Stimulated activated naive CD8-positive, alpha-beta T cell treated with anti-CD3 and anti-CD28 coated beads, Interleukin-15, amount 100 ng/mL, for 72 hours (primary cell): Measurements from ENCODE around the gene CENPF.
"Not testable (repeated sequence)": the region's sequence is repeated elsewhere in the genome, so short reads cannot be mapped to it uniquely, and the experiment has no call there.

Source experiments
- ATAC-seq: fragments of 150-1000 bp; cut with Tn5 transposase; 2 replicates; pipeline ENCODE4 v1.10.0; 2021; ENCODE audit warnings: mild to moderate bottlenecking, moderate library complexity
- DNase-seq, 2 donors: peaks; one replicate each; pipeline ENCODE4 v3.0.0; 2021 to 2022
- H3K27ac Mint-ChIP-seq, 2 donors: one replicate each; pipeline ENCODE4 v1.8.0; 2022; ENCODE audit warnings: mild to moderate bottlenecking in 2 of 2, mixed read lengths in 2 of 2, moderate library complexity in 2 of 2
- H3K27me3 Mint-ChIP-seq: one replicate; pipeline ENCODE4 v1.8.0; 2022; ENCODE audit warnings: mixed read lengths
- H3K4me1 Mint-ChIP-seq: one replicate; pipeline ENCODE4 v1.8.0; 2022; ENCODE audit warnings: mild to moderate bottlenecking, mixed read lengths
- H3K4me3 Mint-ChIP-seq, 2 donors: one replicate each; pipeline ENCODE4 v1.8.0; 2022; ENCODE audit warnings: mild to moderate bottlenecking in 2 of 2, mixed read lengths in 2 of 2, moderate library complexity in 1 of 2
- H3K9me3 Mint-ChIP-seq, 2 donors: one replicate each; pipeline ENCODE4 v1.8.0; 2022; ENCODE audit warnings: mixed read lengths in 2 of 2

Gene CENPF

GRCh38 chr1:214657299-214657698, 54.3 kb downstream of the CENPF start:
- no peaks in the 10 kb centered on the region for H3K4me1 Mint-ChIP-seq
- no peaks in the 10 kb centered on the region for H3K27me3 Mint-ChIP-seq
- no peaks in the 10 kb centered on the region for H3K9me3 Mint-ChIP-seq
- H3K27ac Mint-ChIP-seq, result no peak overlapping the region
- no peak for ATAC-seq
- DNase-seq, result no peak
- no peak overlapping the region for H3K4me3 Mint-ChIP-seq

- Mint-ChIP-seq H3K27me3 (no peaks in the 10 kb centered on the region), H3K27ac (no peak overlapping the region), H3K4me3 (no peak overlapping the region), H3K4me1 (no peaks in the 10 kb centered on the region), H3K9me3 (no peaks in the 10 kb centered on the region)
- no peak for DNase-seq
- ATAC-seq, result no peak
Measured at GRCh38 chr1:214658175-214658574, 55.2 kb downstream of the CENPF start.

GRCh38 chr1:214658785-214659184, 55.8 kb downstream of the CENPF start:
- DNase-seq (no peak), ATAC-seq (no peak)
- Mint-ChIP-seq H3K27me3 (no peaks in the 10 kb centered on the region), H3K4me1 (no peaks in the 10 kb centered on the region), H3K9me3 (no peaks in the 10 kb centered on the region), H3K4me3 (no peak overlapping the region), H3K27ac (peak overlapping the region in 1 of 2 donors; percentile 88)

GRCh38 chr1:214660190-214660589, 57.2 kb downstream of the CENPF start:
- H3K27ac Mint-ChIP-seq, result no peak overlapping the region
- H3K4me1 Mint-ChIP-seq, result no peaks in the 10 kb centered on the region
- DNase-seq, result no peak
- H3K9me3 Mint-ChIP-seq, result no peaks in the 10 kb centered on the region
- H3K4me3 Mint-ChIP-seq, result no peak overlapping the region
- no peaks in the 10 kb centered on the region for H3K27me3 Mint-ChIP-seq
- no peak for ATAC-seq

- H3K27ac Mint-ChIP-seq, result no peak overlapping the region
- no peaks in the 10 kb centered on the region for H3K27me3 Mint-ChIP-seq
- ATAC-seq, result no peak
- H3K9me3 Mint-ChIP-seq, result no peaks in the 10 kb centered on the region
- no peak for DNase-seq
- H3K4me1 Mint-ChIP-seq, result no peaks in the 10 kb centered on the region
- H3K4me3 Mint-ChIP-seq, result no peak overlapping the region
Measured at GRCh38 chr1:214660900-214661299, 57.9 kb downstream of the CENPF start.

GRCh38 chr1:214662223-214662785, 59.3 kb downstream of the CENPF start:
- Mint-ChIP-seq H3K27me3 (no peaks in the 10 kb centered on the region), H3K27ac (no peak overlapping the region), H3K4me1 (no peaks in the 10 kb centered on the region), H3K9me3 (no peaks in the 10 kb centered on the region), H3K4me3 (no peak overlapping the region)
- DNase-seq (no peak), ATAC-seq (no peak)

- H3K4me3 Mint-ChIP-seq, result no peak overlapping the region
- no peaks in the 10 kb centered on the region for H3K4me1 Mint-ChIP-seq
- no peaks in the 10 kb centered on the region for H3K9me3 Mint-ChIP-seq
- peak overlapping the region in 1 of 2 donors; percentile 88 for H3K27ac Mint-ChIP-seq
- H3K27me3 Mint-ChIP-seq, result no peaks in the 10 kb centered on the region
- DNase-seq (no peak), ATAC-seq (no peak)
Measured at GRCh38 chr1:214664651-214665433, 61.8 kb downstream of the CENPF start.

GRCh38 chr1:214665606-214666110, 62.7 kb downstream of the CENPF start:
- Mint-ChIP-seq H3K9me3 (no peaks in the 10 kb centered on the region), H3K27me3 (no peaks in the 10 kb centered on the region), H3K4me3 (no peak overlapping the region), H3K27ac (no peak overlapping the region), H3K4me1 (no peaks in the 10 kb centered on the region)
- ATAC-seq (no peak), DNase-seq (no peak)

- no peak for ATAC-seq
Measured at GRCh38 chr1:214666674-214667073, 63.7 kb downstream of the CENPF start.

GRCh38 chr1:214670098-214670497, 67.1 kb downstream of the CENPF start:
- peaks cover 5 to 17% of the 10 kb centered on the region in 2 donors for H3K9me3 Mint-ChIP-seq
- H3K27me3 Mint-ChIP-seq, result peaks cover 6% of the 10 kb centered on the region
- no peak overlapping the region for H3K4me3 Mint-ChIP-seq
- DNase-seq (no peak), ATAC-seq (no peak)
- no peak overlapping the region for H3K27ac Mint-ChIP-seq
- H3K4me1 Mint-ChIP-seq, result no peaks in the 10 kb centered on the region

More at GRCh38 chr1:214666674-214667073, 63.7 kb downstream of the CENPF start:
- no peaks in the 10 kb centered on the region for H3K27me3 Mint-ChIP-seq
- no peak for DNase-seq
- H3K4me1 Mint-ChIP-seq, result no peaks in the 10 kb centered on the region
- H3K27ac Mint-ChIP-seq, result no peak overlapping the region
- no peaks in the 10 kb centered on the region for H3K9me3 Mint-ChIP-seq
- H3K4me3 Mint-ChIP-seq, result no peak overlapping the region

- not testable (repeated sequence) for H3K27ac Mint-ChIP-seq, ATAC-seq, DNase-seq, H3K4me1 Mint-ChIP-seq, H3K27me3 Mint-ChIP-seq
- Mint-ChIP-seq H3K9me3 (peaks cover 5 to 17% of the 10 kb centered on the region in 2 donors), H3K4me3 (peak overlapping the region in 1 of 2 donors; percentile 56)
Measured at GRCh38 chr1:214673029-214673428, 70.0 kb downstream of the CENPF start.

GRCh38 chr1:214673576-214673975, 70.6 kb downstream of the CENPF start:
- no peak for ATAC-seq
- Mint-ChIP-seq H3K9me3 (peaks cover 5 to 17% of the 10 kb centered on the region in 2 donors), H3K27ac (no peak overlapping the region), H3K4me1 (no peaks in the 10 kb centered on the region), H3K27me3 (peaks cover 6% of the 10 kb centered on the region), H3K4me3 (no peak overlapping the region)
- no peak for DNase-seq

- peaks cover 5 to 17% of the 10 kb centered on the region in 2 donors for H3K9me3 Mint-ChIP-seq
- not testable (repeated sequence) for H3K4me1 Mint-ChIP-seq, DNase-seq, H3K4me3 Mint-ChIP-seq, H3K27ac Mint-ChIP-seq, ATAC-seq
- H3K27me3 Mint-ChIP-seq, result peaks cover 17% of the 10 kb centered on the region
Measured at GRCh38 chr1:214675524-214675923, 72.5 kb downstream of the CENPF start.

GRCh38 chr1:214676747-214677146, 73.8 kb downstream of the CENPF start:
- Mint-ChIP-seq H3K9me3 (peaks cover 5 to 17% of the 10 kb centered on the region in 2 donors), H3K4me3 (no peak overlapping the region), H3K27ac (no peak overlapping the region), H3K4me1 (no peaks in the 10 kb centered on the region), H3K27me3 (peaks cover 17% of the 10 kb centered on the region)
- DNase-seq (no peak), ATAC-seq (no peak)

- ATAC-seq (no peak), DNase-seq (no peak)
- peaks cover 5 to 7% of the 10 kb centered on the region in 2 donors for H3K9me3 Mint-ChIP-seq
- no peaks in the 10 kb centered on the region for H3K4me1 Mint-ChIP-seq
- H3K27ac Mint-ChIP-seq, result no peak overlapping the region
- no peak overlapping the region for H3K4me3 Mint-ChIP-seq
- peaks cover 17% of the 10 kb centered on the region for H3K27me3 Mint-ChIP-seq
Measured at GRCh38 chr1:214677945-214678344, 75.0 kb downstream of the CENPF start.

- ATAC-seq (no peak), DNase-seq (no peak)
- H3K4me1 Mint-ChIP-seq, result no peaks in the 10 kb centered on the region
- peaks cover 17% of the 10 kb centered on the region for H3K27me3 Mint-ChIP-seq
- no peak overlapping the region for H3K27ac Mint-ChIP-seq
- H3K4me3 Mint-ChIP-seq, result no peak overlapping the region
- H3K9me3 Mint-ChIP-seq, result peaks cover 5 to 7% of the 10 kb centered on the region in 2 donors
Measured at GRCh38 chr1:214678386-214678785, 75.4 kb downstream of the CENPF start.
